ENCODE results near the gene ARHGEF28.

The ARHGEF28 gene

GRCh38 chr5:73952872-73953271 is 326.9 kb downstream of the ARHGEF28 start:
- in situ Hi-C loops (cut with MboI; ENCODE audit: low sequenced_read_pairs): no loop called here

GRCh38 chr5:73954381-73954780 is 328.4 kb downstream of the ARHGEF28 start:
- in situ Hi-C loops (cut with MboI; ENCODE audit: low sequenced_read_pairs): no loop called here

- in situ Hi-C loops (cut with MboI; ENCODE audit: low sequenced_read_pairs): no loop called here
Measured at GRCh38 chr5:73955271-73955846, 329.4 kb downstream of the ARHGEF28 start.

GRCh38 chr5:73957397-73958001 is 331.5 kb downstream of the ARHGEF28 start:
- in situ Hi-C loops (cut with MboI; ENCODE audit: low sequenced_read_pairs): no loop called here

- in situ Hi-C loops (cut with MboI; ENCODE audit: low sequenced_read_pairs): no loop called here
Measured at GRCh38 chr5:73958037-73958436, 332.0 kb downstream of the ARHGEF28 start.

GRCh38 chr5:73960023-73960422 is 334.0 kb downstream of the ARHGEF28 start:
- in situ Hi-C loops (cut with MboI; ENCODE audit: low sequenced_read_pairs): no loop called here

GRCh38 chr5:73960426-73960825 is 334.4 kb downstream of the ARHGEF28 start:
- in situ Hi-C loops (cut with MboI; ENCODE audit: low sequenced_read_pairs): no loop called here

- in situ Hi-C loops (cut with MboI; ENCODE audit: low sequenced_read_pairs): no loop called here
Measured at GRCh38 chr5:73962801-73963425, 336.9 kb downstream of the ARHGEF28 start.

GRCh38 chr5:73964352-73964865 is 338.4 kb downstream of the ARHGEF28 start:
- in situ Hi-C loops (cut with MboI; ENCODE audit: low sequenced_read_pairs): no loop called here

GRCh38 chr5:73966451-73966850 is 340.5 kb downstream of the ARHGEF28 start:
- in situ Hi-C loops (cut with MboI; ENCODE audit: low sequenced_read_pairs): no loop called here

GRCh38 chr5:73967347-73967746 is 341.4 kb downstream of the ARHGEF28 start:
- in situ Hi-C loops (cut with MboI; ENCODE audit: low sequenced_read_pairs): no loop called here

GRCh38 chr5:73968246-73968645 is 342.2 kb downstream of the ARHGEF28 start:
- in situ Hi-C loops (cut with MboI; ENCODE audit: low sequenced_read_pairs): no loop called here

GRCh38 chr5:73968729-73969128 is 342.7 kb downstream of the ARHGEF28 start:
- in situ Hi-C loops (cut with MboI; ENCODE audit: low sequenced_read_pairs): no loop called here

- in situ Hi-C loops (cut with MboI; ENCODE audit: low sequenced_read_pairs): no loop called here
Measured at GRCh38 chr5:73969195-73970036, 343.4 kb downstream of the ARHGEF28 start.

GRCh38 chr5:73971326-73971725 is 345.3 kb downstream of the ARHGEF28 start:
- in situ Hi-C loops (cut with MboI; ENCODE audit: low sequenced_read_pairs): no loop called here

GRCh38 chr5:73973135-73973534 is 347.1 kb downstream of the ARHGEF28 start:
- in situ Hi-C loops (cut with MboI; ENCODE audit: low sequenced_read_pairs): no loop called here

- in situ Hi-C loops (cut with MboI; ENCODE audit: low sequenced_read_pairs): no loop called here
Measured at GRCh38 chr5:73974871-73975360, 348.9 kb downstream of the ARHGEF28 start.

- in situ Hi-C loops (cut with MboI; ENCODE audit: low sequenced_read_pairs): no loop called here
Measured at GRCh38 chr5:73975845-73976244, 349.8 kb downstream of the ARHGEF28 start.

- in situ Hi-C loops (cut with MboI; ENCODE audit: low sequenced_read_pairs): no loop called here
Measured at GRCh38 chr5:73977146-73977545, 351.1 kb downstream of the ARHGEF28 start.

GRCh38 chr5:73979321-73979720 is 353.3 kb downstream of the ARHGEF28 start:
- in situ Hi-C loops (cut with MboI; ENCODE audit: low sequenced_read_pairs): no loop called here

- in situ Hi-C loops (cut with MboI; ENCODE audit: low sequenced_read_pairs): no loop called here
Measured at GRCh38 chr5:73981704-73982103, 355.7 kb downstream of the ARHGEF28 start.

Measured in HL-60/S4 treated with phorbol 12-myristate 13-acetate at 8.2 ng/mL for 4 days and 3 days (cell line).